Measurements from ENCODE around the gene NF1.

- TF ChIP-seq, protein P1, sequence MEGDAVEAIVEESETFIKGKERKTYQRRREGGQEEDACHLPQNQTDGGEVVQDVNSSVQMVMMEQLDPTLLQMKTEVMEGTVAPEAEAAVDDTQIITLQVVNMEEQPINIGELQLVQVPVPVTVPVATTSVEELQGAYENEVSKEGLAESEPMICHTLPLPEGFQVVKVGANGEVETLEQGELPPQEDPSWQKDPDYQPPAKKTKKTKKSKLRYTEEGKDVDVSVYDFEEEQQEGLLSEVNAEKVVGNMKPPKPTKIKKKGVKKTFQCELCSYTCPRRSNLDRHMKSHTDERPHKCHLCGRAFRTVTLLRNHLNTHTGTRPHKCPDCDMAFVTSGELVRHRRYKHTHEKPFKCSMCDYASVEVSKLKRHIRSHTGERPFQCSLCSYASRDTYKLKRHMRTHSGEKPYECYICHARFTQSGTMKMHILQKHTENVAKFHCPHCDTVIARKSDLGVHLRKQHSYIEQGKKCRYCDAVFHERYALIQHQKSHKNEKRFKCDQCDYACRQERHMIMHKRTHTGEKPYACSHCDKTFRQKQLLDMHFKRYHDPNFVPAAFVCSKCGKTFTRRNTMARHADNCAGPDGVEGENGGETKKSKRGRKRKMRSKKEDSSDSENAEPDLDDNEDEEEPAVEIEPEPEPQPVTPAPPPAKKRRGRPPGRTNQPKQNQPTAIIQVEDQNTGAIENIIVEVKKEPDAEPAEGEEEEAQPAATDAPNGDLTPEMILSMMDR (IDR thresholded peaks at IDR 0.05; ENCODE audit: low read depth, low read length): no peak
- TF ChIP-seq EZH2phosphoT487 (IDR thresholded peaks at IDR 0.05; ENCODE audit: low read depth): no peak
Observed at GRCh38 chr17:31251970-31252328, 157.2 kb downstream of the NF1 start.

Data from OCI-LY3 (cell line).